NB4 (cell line): ENCODE results near the gene MED20.

Experiments
- DNase-seq: peaks from one replicate; pipeline ENCODE4 v3.0.0; 2010; ENCODE audit warnings: low read depth
- H3K4me3 ChIP-seq: one replicate; pipeline ENCODE4 v1.5.1; 2011; ENCODE audit warnings: mild to moderate bottlenecking, low read depth, low read length, moderate library complexity
- CTCF ChIP-seq: IDR thresholded peaks from one replicate; pipeline ENCODE4 v1.5.1; 2012; ENCODE audit warnings: low read depth, low read length
- MAX ChIP-seq: IDR thresholded peaks from 2 replicates; pipeline ENCODE4 v1.6.1; 2011; ENCODE audit warnings: low read depth, low read length
- MYC ChIP-seq: IDR thresholded peaks from 2 replicates; pipeline ENCODE4 v1.6.1; 2011; ENCODE audit warnings: low read depth, low read length
- POLR2A ChIP-seq: IDR thresholded peaks from 2 replicates; pipeline ENCODE4 v1.6.1; 2011; ENCODE audit warnings: mild to moderate bottlenecking; ENCODE audit not compliant: insufficient read length; ENCODE audit errors: extremely low read depth

The MED20 gene

GRCh38 chr6:41920921-41921711 lies at the start of gene MED20, which contains the start of gene BYSL:
Gene MED20 (minus strand): TSS chr6:41921139. CDS start chr6:41921018, 121 bp downstream.
Gene BYSL (plus strand): TSS chr6:41921499. CDS start chr6:41921563, 64 bp downstream.
- TF ChIP-seq MAX (peak; percentile 93), MYC (peak; percentile 96), POLR2A (peak; percentile 47), CTCF (peak; percentile 80)
- DNase-seq, result peak; percentile 99
- peak within 1 kb of the TSS; percentile 90 for H3K4me3 ChIP-seq

GRCh38 chr6:41970436-41970846 lies 49.5 kb upstream of the MED20 start:
- TF ChIP-seq MAX (peak; percentile 87), MYC (peak; percentile 87), POLR2A (no peak)
- no peak overlapping the region for H3K4me3 ChIP-seq
- peak; percentile 93 for DNase-seq

GRCh38 chr6:41967312-41968287 lies 46.7 kb upstream of the MED20 start:
- H3K4me3 ChIP-seq, result no peak overlapping the region
- DNase-seq, result peak; percentile 59
- TF ChIP-seq CTCF, result no peak
- TF ChIP-seq MAX, result no peak
- TF ChIP-seq MYC, result no peak
- TF ChIP-seq POLR2A, result no peak

- TF ChIP-seq MAX (no peak), POLR2A (no peak), CTCF (no peak), MYC (no peak)
- no peak overlapping the region for H3K4me3 ChIP-seq
- DNase-seq, result peak; percentile 71
Measured at GRCh38 chr6:41966961-41967311, 46.0 kb upstream of the MED20 start.

- no peak for DNase-seq
- no peak overlapping the region for H3K4me3 ChIP-seq
- TF ChIP-seq MAX, result no peak
Measured at GRCh38 chr6:41966214-41966920, 45.4 kb upstream of the MED20 start.
